GM23248 (cell line): ENCODE data around the gene PDE8B. TPM values are rescaled to one million over a fixed set of nuclear protein-coding genes. Genes with fewer than 3 reads are reported as not detected.
A peak's percentile ranks its signal among the peaks of the same experiment; 100 is the strongest.

Experiments
- DNase-seq: peaks from one replicate; pipeline ENCODE4 v3.0.0-alpha.2; 2015
- H2AFZ ChIP-seq: fragments of 200-600 bp; sonication (generic); 2 replicates; pipeline ENCODE4 v1.6.1; 2016; ENCODE audit warnings: antibody characterized with exemption
- H3F3A ChIP-seq: fragments of 200-600 bp; sonication (generic); 2 replicates; pipeline ENCODE4 v1.6.1; 2016; ENCODE audit warnings: mild to moderate bottlenecking, antibody characterized with exemption, mixed run types; ENCODE audit not compliant: insufficient read depth
- H3K27ac ChIP-seq: fragments of 200-600 bp; sonication (generic); 2 replicates; pipeline ENCODE4 v1.5.1; 2016; ENCODE audit warnings: mild to moderate bottlenecking
- H3K27me3 ChIP-seq: fragments of 200-600 bp; sonication (generic); replicated peaks from 2 replicates; pipeline ENCODE4 v1.6.1; 2016; ENCODE audit warnings: mild to moderate bottlenecking; ENCODE audit not compliant: insufficient read depth
- H3K36me3 ChIP-seq: fragments of 200-600 bp; sonication (generic); 2 replicates; pipeline ENCODE4 v1.6.1; 2016; ENCODE audit warnings: low read depth, mild to moderate bottlenecking
- H3K4me1 ChIP-seq: fragments of 200-600 bp; sonication (generic); 2 replicates; pipeline ENCODE4 v1.6.1; 2016; ENCODE audit warnings: mild to moderate bottlenecking; ENCODE audit not compliant: insufficient read depth
- H3K4me2 ChIP-seq: fragments of 200-600 bp; sonication (generic); one replicate; pipeline ENCODE4 v1.6.1; 2016; ENCODE audit warnings: mild to moderate bottlenecking; ENCODE audit not compliant: unreplicated experiment
- H3K4me3 ChIP-seq: fragments of 200-600 bp; sonication (generic); 2 replicates; pipeline ENCODE4 v1.5.1; 2016; ENCODE audit warnings: mild to moderate bottlenecking
- H3K79me2 ChIP-seq: fragments of 200-600 bp; sonication (generic); 2 replicates; pipeline ENCODE4 v1.6.1; 2016; ENCODE audit warnings: mild to moderate bottlenecking; ENCODE audit not compliant: insufficient read depth
- H3K9ac ChIP-seq: fragments of 200-600 bp; sonication (generic); 2 replicates; pipeline ENCODE4 v1.6.1; 2016; ENCODE audit warnings: mild to moderate bottlenecking
- H3K9me2 ChIP-seq: fragments of 200-600 bp; sonication (generic); 2 replicates; pipeline ENCODE4 v1.6.1; 2016; ENCODE audit warnings: mixed run types, mild to moderate bottlenecking, moderate library complexity; ENCODE audit not compliant: insufficient read depth
- H3K9me3 ChIP-seq: fragments of 200-600 bp; sonication (generic); one replicate; pipeline ENCODE4 v1.6.1; 2017; ENCODE audit warnings: low read depth
- H4K20me1 ChIP-seq: fragments of 200-600 bp; sonication (generic); 2 replicates; pipeline ENCODE4 v1.6.0; 2016; ENCODE audit not compliant: insufficient read depth
- EZH2 ChIP-seq: fragments of 200-600 bp; sonication (generic); IDR thresholded peaks from 2 replicates; pipeline ENCODE4 v1.6.1; 2018; ENCODE audit warnings: antibody characterized with exemption, mild to moderate bottlenecking; ENCODE audit not compliant: insufficient read depth, poor library complexity, severe bottlenecking
- EZH2phosphoT487 ChIP-seq: fragments of 200-600 bp; sonication (generic); IDR thresholded peaks from 2 replicates; pipeline ENCODE4 v1.6.1; 2018; ENCODE audit warnings: antibody characterized with exemption, moderate library complexity, mild to moderate bottlenecking, low read depth; ENCODE audit not compliant: insufficient read depth
- WGBS, 2 experiments: methylation state at CpG; one replicate each; pipeline ENCODE4 v1.1.6; 2015 to 2017; ENCODE audit warnings: low lambda C conversion rate in 2 of 2, low coverage in 1 of 2; ENCODE audit errors: missing lambda C conversion rate in 2 of 2; 5-methylcytosine and 5-hydroxymethylcytosine counted together
- in situ Hi-C: fragments of 300-500 bp; cut with MboI; formaldehyde crosslinking; loops from 2 replicates; pipeline ENCODE4 v1.15.0; 2020
- polyA plus RNA-seq: library from polyadenylated mRNA; unstranded; fragments of >200 nt; fragmentation: Nextera tagmentation; extraction: Ambion mirVana; gene quantifications from 2 replicates; pipeline ENCODE4 v1.2.1, GENCODE V29; 2016
- total RNA-seq: library from RNA; depleted of rRNA; stranded (reverse); fragments of >200 nt; shearing (Covaris generic); gene quantifications from 2 replicates; pipeline ENCODE4 v1.2.3, GENCODE V29; 2014

The PDE8B gene
- total and polyA plus RNA-seq, 2 experiments from 2014 or later = 0.40 TPM; not detected in 1

DNA sequence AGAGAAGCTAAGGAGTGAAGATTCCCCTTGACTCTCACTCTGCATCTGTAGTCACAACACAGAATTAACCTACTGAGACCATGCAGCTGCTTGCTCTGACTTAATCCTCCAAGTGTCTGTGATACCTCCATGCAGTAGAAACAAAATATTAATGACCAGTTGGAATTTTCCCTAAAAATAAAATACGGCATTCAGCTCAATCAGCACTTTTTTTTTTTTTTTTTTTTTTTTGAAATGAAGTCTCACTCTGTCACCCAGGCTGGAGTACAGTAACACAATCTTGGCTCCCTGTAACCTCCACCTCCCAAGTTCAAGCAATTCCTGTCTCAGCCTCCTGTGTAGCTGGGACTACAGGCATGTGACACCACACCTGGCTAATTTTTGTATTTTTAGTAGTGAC is 233.2 kb downstream of the PDE8B start:
- Histone ChIP-seq H3K79me2 (peaks cover 48% of the 10 kb centered on the region), H3K27me3 (no peaks in the 10 kb centered on the region), H3K4me3 (no peak overlapping the region), H3K27ac (no peak overlapping the region), H3K4me1 (0 out of 2 replicates have a peak, but pooled peaks cover 7% of the 10 kb centered on the region), H2AFZ (no peak overlapping the region), H3K4me2 (no peak overlapping the region), H3K36me3 (peaks cover 46% of the 10 kb centered on the region), H4K20me1 (peaks cover 3% of the 10 kb centered on the region; the same call in 1 of the 2 replicates), H3F3A (no peaks in the 10 kb centered on the region), H3K9me3 (no peaks in the 10 kb centered on the region), H3K9ac (no peak overlapping the region), H3K9me2 (no peaks in the 10 kb centered on the region)
- in situ Hi-C loops = no loop called here
- WGBS, 2 experiments = 93 to 100% methylated on average over 1 of the region's 1 CpG
- TF ChIP-seq EZH2 (no peak), EZH2phosphoT487 (no peak)
- DNase-seq = no peak

- in situ Hi-C loops = no loop called here
- DNase-seq = peak; percentile 26
Measured at GRCh38 chr5:77444356-77444755, 233.9 kb downstream of the PDE8B start.

GRCh38 chr5:77448831-77449230 is 238.4 kb downstream of the PDE8B start:
- TF ChIP-seq EZH2phosphoT487 (no peak), EZH2 (no peak)
- no peak overlapping the region for H2AFZ ChIP-seq
- H3K79me2 ChIP-seq = peaks cover 41% of the 10 kb centered on the region
- H3K4me2 ChIP-seq = no peak overlapping the region
- no peaks in the 10 kb centered on the region for H4K20me1 ChIP-seq
- no peaks in the 10 kb centered on the region for H3K9me3 ChIP-seq
- no peak overlapping the region for H3K27ac ChIP-seq
- H3F3A ChIP-seq = 0 out of 2 replicates have a peak, but pooled peaks cover 5% of the 10 kb centered on the region
- peaks cover 44% of the 10 kb centered on the region for H3K36me3 ChIP-seq
- peaks cover 17% of the 10 kb centered on the region for H3K4me1 ChIP-seq
- no peaks in the 10 kb centered on the region for H3K27me3 ChIP-seq
- no peak overlapping the region for H3K4me3 ChIP-seq
- 100% methylated on average over 1 of the region's 1 CpG for WGBS, 2 experiments
- in situ Hi-C loops = no loop called here
- H3K9me2 ChIP-seq = no peaks in the 10 kb centered on the region
- no peak for DNase-seq
- no peak overlapping the region for H3K9ac ChIP-seq

More at GRCh38 chr5:77444356-77444755, 233.9 kb downstream of the PDE8B start:
- Histone ChIP-seq H4K20me1 (peaks cover 3% of the 10 kb centered on the region; the same call in 1 of the 2 replicates), H2AFZ (no peak overlapping the region), H3F3A (no peaks in the 10 kb centered on the region), H3K27me3 (no peaks in the 10 kb centered on the region), H3K27ac (no peak overlapping the region), H3K79me2 (peaks cover 48% of the 10 kb centered on the region), H3K4me1 (0 out of 2 replicates have a peak, but pooled peaks cover 7% of the 10 kb centered on the region), H3K9me2 (no peaks in the 10 kb centered on the region), H3K4me3 (no peak overlapping the region), H3K9me3 (no peaks in the 10 kb centered on the region), H3K9ac (no peak overlapping the region), H3K4me2 (no peak overlapping the region), H3K36me3 (peaks cover 46% of the 10 kb centered on the region)
- TF ChIP-seq EZH2phosphoT487 = no peak
- no peak for TF ChIP-seq EZH2
- 95 to 100% methylated on average over 1 of the region's 1 CpG for WGBS, 2 experiments

- peaks cover 40% of the 10 kb centered on the region for H3K79me2 ChIP-seq
- H3K4me2 ChIP-seq = no peak overlapping the region
- DNase-seq = peak; percentile 19
- H3K27ac ChIP-seq = no peak overlapping the region
- H3K9me3 ChIP-seq = no peaks in the 10 kb centered on the region
- H3K9me2 ChIP-seq = no peaks in the 10 kb centered on the region
- peaks cover 14% of the 10 kb centered on the region for H3K4me1 ChIP-seq
- 57 to 59% methylated on average over 1 of the region's 1 CpG for WGBS, 2 experiments
- 0 out of 2 replicates have a peak, but pooled peaks cover 5% of the 10 kb centered on the region for H3F3A ChIP-seq
- H3K9ac ChIP-seq = no peak overlapping the region
- H4K20me1 ChIP-seq = no peaks in the 10 kb centered on the region
- no peak overlapping the region for H2AFZ ChIP-seq
- in situ Hi-C loops = no loop called here
- TF ChIP-seq EZH2 = no peak
- no peak for TF ChIP-seq EZH2phosphoT487
- H3K27me3 ChIP-seq = no peaks in the 10 kb centered on the region
- H3K4me3 ChIP-seq = no peak overlapping the region
- H3K36me3 ChIP-seq = peaks cover 40% of the 10 kb centered on the region
Measured at GRCh38 chr5:77449277-77449676, 238.8 kb downstream of the PDE8B start.
